T-helper 1 cell treated with Interleukin-12 subunit alpha and Interleukin-12 subunit beta and Interleukin-4 antibody, amounts not matched to agents 30 ng/mL and 1 ng/mL, for 36 hours (primary cell): ENCODE measurements around the gene IGSF23. TPM values are rescaled to one million over a fixed set of nuclear protein-coding genes. Genes with fewer than 3 reads are reported as not detected.

Source experiments
- intact Hi-C: fragments of 100-400 bp; cut with micrococcal nuclease; formaldehyde crosslinking; loops from one replicate; pipeline ENCODE4 v1.15.1; 2024
- total RNA-seq: library from RNA; stranded (reverse); gene quantifications from 2 replicates; pipeline ENCODE4 v1.2.3, GENCODE V29; 2022

Gene IGSF23
- total RNA-seq: not detected in 2 replicates

- intact Hi-C loops: no loop called here
Measured at GRCh38 chr19:44613295-44614178, at the start of gene IGSF23. Gene IGSF23 (plus strand): TSS chr19:44613563. CDS start chr19:44613646, 83 bp downstream.

DNA sequence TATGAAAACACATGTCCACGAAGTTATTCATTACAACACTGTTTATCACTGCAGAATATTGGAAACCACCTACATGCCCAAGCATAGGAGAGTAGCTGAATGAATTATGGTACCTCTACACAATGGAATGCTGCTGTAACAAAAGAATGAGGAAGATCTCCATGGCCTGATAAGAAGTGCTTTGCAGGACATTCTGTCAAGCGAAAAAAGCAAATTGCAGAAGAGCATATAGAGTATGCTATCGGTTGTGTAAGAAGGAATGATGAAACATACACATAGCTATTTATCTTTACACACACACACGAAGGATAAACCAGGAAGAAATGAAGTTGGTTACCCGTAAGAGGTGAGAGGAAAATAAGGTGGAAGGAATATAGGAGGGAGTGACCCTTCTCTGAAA, 46.4 kb upstream of the IGSF23 start:
- intact Hi-C loops: no loop called here

- intact Hi-C loops: no loop called here
Measured at GRCh38 chr19:44567745-44568144, 45.6 kb upstream of the IGSF23 start.

DNA sequence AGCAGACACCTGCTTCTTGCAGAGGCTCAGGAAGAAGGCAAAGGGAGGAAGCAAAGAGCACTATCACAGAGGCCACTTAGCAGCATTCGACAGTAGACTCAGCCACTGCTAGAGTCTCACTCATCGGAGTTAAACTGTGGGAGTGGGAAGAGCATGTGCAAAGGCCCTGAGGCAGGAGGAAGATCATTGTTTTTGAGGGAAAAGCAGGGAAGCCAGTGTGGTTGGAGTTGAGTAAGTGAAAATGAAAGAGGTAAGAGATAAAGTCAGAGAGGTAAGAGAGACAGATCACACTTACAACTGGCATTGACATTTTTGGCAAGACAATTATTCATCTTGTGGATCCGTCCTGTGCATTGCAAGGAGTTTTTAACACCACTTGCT, 42.8 kb upstream of the IGSF23 start:
- intact Hi-C loops: loop anchor here (2.0 kb wide), 2 partner anchors 200 to 380 kb away; no protein-coding TSS in a partner anchor

DNA sequence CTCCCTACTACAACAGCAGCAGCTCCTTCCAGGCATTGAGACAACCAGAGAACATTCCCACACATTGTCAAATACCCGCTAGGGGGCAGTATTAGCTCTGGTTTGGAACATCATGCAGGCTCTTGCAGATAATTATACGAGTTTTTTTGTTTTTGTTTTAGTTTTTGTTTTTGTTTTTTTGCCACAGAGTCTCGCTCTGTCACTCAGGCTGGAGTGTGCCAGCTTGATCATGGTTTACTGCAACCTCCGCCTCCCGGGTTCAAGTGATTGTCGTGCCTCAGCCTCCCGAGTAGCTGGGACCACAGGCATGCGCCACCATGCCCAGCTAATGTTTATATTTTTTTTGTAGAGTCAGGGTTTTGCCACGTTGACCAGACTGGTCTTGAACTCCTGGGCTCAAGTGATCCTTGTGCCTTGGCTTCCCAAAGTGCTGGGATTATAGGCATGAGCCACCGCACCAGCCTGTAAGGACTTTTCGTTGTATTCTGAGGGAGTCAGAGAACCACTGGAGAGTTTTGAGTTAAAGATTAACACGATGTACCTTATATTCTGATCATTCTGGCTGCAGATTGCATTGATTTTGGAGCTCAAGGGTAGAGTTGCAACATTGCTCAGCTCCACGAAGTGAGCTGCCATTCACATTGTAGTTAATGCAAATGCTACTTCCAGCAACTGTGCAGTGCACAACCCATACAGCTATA, 42.2 kb upstream of the IGSF23 start:
- intact Hi-C loops: loop anchor here (1.0 to 2.0 kb wide), 4 partner anchors 86 to 380 kb away; no protein-coding TSS in a partner anchor

DNA sequence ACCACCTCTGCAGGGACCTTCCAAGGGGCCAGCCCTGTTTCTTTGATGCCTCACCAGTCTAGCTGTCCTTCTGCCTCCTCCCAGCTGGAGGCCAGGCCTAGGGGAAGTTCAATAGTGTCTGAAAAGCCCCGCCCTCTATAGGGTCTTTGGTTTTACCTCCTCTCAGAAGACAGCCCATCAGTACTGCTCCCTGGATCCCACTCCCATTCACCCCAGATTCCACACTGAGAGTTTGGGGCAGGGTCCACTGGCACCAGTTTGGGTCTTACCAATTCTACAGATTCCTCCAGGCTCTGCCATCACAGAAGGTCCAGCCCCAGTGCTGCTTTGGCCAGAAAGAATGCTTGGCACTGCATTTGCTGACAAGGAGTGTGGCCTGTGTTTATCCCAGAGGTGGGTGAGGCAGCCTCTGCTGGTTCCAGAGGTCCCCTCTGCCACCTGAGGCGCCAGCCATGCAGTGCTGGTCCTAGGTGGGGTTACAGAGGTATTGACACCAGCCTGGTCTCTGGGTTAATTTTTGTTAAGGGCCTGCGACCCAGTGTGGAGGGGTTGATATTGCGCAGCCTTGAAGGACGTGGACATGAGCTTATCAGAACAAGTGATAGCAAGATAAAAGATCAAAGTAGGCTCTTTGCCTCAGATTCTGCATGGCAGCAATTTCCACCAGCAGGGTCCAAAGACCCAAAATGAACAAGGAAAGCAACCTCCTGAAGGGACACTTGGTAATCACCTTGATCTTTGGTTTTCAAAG, 41.4 kb upstream of the IGSF23 start:
- intact Hi-C loops: loop anchor here (1.0 to 2.0 kb wide), 4 partner anchors 85 to 379 kb away; no protein-coding TSS in a partner anchor

- intact Hi-C loops: no loop called here
Measured at GRCh38 chr19:44572581-44572900, 40.8 kb upstream of the IGSF23 start.

GRCh38 chr19:44573183-44573582, 40.2 kb upstream of the IGSF23 start:
- intact Hi-C loops: no loop called here

GRCh38 chr19:44573627-44574026, 39.7 kb upstream of the IGSF23 start:
- intact Hi-C loops: no loop called here

DNA sequence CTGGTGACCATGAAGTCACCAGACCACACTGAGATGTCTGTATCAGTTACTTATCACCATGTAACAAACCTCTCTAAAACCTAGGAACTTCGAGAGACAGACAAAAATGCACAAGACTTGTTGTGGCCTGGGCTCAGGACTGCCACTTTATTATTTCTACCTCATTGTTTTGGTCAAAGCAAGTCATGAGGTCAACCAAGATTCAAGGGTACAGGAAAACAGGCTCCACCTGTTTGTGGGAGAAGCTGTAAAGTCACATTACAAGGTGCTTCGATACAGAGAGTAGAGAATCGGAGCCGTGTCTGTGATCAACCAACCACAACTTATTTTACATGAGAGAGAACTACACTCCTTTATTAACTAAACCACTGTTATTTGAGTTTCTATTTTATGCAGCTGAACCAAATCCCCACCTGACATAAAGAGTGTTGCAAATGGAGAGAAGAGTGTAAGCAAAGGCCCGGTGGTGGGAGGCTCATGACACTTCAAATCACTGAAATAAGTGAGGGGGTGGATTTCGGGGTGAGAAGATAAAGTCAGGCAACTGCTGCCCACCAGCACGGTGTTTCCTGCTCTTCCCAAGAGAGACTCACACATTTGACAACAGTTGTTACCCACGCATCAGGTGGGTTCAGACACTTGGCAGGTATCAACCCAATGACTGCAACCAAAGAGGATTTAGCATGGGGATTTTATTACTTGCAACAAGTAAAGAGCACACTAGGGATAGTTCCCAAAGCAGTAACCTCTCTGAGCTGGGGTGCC, 39.0 kb upstream of the IGSF23 start:
- intact Hi-C loops: no loop called here

GRCh38 chr19:44575116-44575700, 38.2 kb upstream of the IGSF23 start:
- intact Hi-C loops: no loop called here

- intact Hi-C loops: no loop called here
Measured at GRCh38 chr19:44576843-44577565, 36.4 kb upstream of the IGSF23 start.

DNA sequence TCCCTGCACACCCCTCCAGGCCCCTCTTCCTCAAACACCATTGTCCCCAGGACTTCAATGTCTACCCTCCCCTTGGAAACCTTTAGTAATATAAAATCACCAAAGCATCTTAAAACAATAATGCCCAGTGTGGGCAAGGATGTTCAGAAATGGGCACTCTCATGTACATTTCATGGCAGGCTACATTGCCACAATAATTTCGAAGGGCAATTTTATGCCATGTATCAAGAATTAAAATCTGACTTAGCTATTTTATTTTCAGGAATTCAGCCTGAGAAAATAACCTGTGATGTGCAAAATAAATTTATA, 35.8 kb upstream of the IGSF23 start:
- intact Hi-C loops: no loop called here

GRCh38 chr19:44579663-44580365, 33.5 kb upstream of the IGSF23 start:
- intact Hi-C loops: no loop called here

GRCh38 chr19:44580366-44580895, 32.9 kb upstream of the IGSF23 start:
- intact Hi-C loops: no loop called here

GRCh38 chr19:44581288-44581687, 32.1 kb upstream of the IGSF23 start:
- intact Hi-C loops: no loop called here

- intact Hi-C loops: no loop called here
Measured at GRCh38 chr19:44582581-44583265, 30.6 kb upstream of the IGSF23 start.

GRCh38 chr19:44585371-44586133, 27.8 kb upstream of the IGSF23 start:
- intact Hi-C loops: no loop called here
